Measurements from ENCODE around the gene AARS2. TPM values are rescaled to one million over a fixed set of nuclear protein-coding genes. Genes with fewer than 3 reads are reported as not detected.

The AARS2 gene
- total and polyA plus RNA-seq, 2 of the 4 experiments (the other 2 are of a cell fraction): 9.1 to 10.4 TPM

DNA sequence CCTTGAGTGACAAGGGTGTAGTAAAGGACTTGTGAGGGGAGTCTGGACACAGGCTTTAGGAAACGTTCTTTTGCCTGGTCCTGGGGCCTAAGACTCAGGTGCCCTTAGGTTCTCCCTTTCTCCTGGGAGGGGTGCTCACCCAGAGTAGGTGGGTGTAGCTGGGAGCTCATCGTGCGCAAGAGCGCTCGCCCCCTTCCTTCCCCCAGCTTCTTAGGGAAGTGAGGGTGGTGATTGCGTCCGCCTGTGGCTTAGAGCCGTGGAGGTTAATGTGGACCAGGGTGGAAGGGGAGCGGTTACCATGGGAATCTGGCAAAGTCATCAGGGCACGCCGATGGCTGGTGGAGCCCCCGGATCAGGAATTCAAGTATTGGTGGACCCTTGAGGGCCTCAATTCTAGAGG, 3.3 kb upstream of the AARS2 start:
- H2AK9ac ChIP-seq (replicated peaks; ENCODE audit: low read depth, low read length, poor library complexity): no peak overlapping the region
- H3K9ac ChIP-seq (ENCODE audit: low read depth, low read length): no peak overlapping the region
- ATAC-seq (ENCODE audit: low read depth) (no peak), DNase-seq (no peak)
- no peaks in the 10 kb centered on the region for H4K20me1 ChIP-seq (ENCODE audit: insufficient read depth, low read length)
- H2BK15ac ChIP-seq (ENCODE audit: low read depth, low read length): no peak overlapping the region
- peaks cover 11 to 16% of the 10 kb centered on the region in 2 experiments for H3K79me1 ChIP-seq (ENCODE audit: low read depth in 1 of 2, low read length in 2 of 2)
- no peak overlapping the region for H3K56ac ChIP-seq (ENCODE audit: extremely low read depth, insufficient read depth, low read length)
- no peak overlapping the region for H3K4ac ChIP-seq (ENCODE audit: low read depth, low read length)
- no CpG with 5 or more reads among the region's 12 CpGs for WGBS, 2 experiments (ENCODE audit: extremely low coverage in 2 of 2, insufficient read length in 1 of 2)
- no peak overlapping the region for H2AK5ac ChIP-seq (ENCODE audit: low read depth, low read length)
- no peak overlapping the region for H3K23ac ChIP-seq (ENCODE audit: low read depth, low read length)
- no peaks in the 10 kb centered on the region; the same call in 1 of the 2 replicates for H3K36me3 ChIP-seq (ENCODE audit: control insufficient read depth, insufficient read depth, low read length)
- no peak overlapping the region for H2BK5ac ChIP-seq (ENCODE audit: low read depth, low read length, poor library complexity, severe bottlenecking)
- peaks cover 5% of the 10 kb centered on the region for H3K4me1 ChIP-seq (ENCODE audit: control insufficient read depth, insufficient read depth, low read length)
- H2BK20ac ChIP-seq (ENCODE audit: low read depth, low read length): no peak overlapping the region
- in situ Hi-C loops (cut with MboI; ENCODE audit: low sequenced_read_pairs): no loop called here
- H3K9me1 ChIP-seq (ENCODE audit: insufficient read depth, low read length): peaks cover 7% of the 10 kb centered on the region
- no TSS peak for BruUV-seq (replicated peaks)
- no peak overlapping the region for H4K91ac ChIP-seq (ENCODE audit: insufficient read depth, low read depth, low read length)
- H3K18ac ChIP-seq (ENCODE audit: low read depth, low read length): no peak overlapping the region
- no peak overlapping the region for H3K14ac ChIP-seq (replicated peaks; ENCODE audit: low read depth, low read length)
- H2BK120ac ChIP-seq (ENCODE audit: low read depth, low read length): no peak overlapping the region
- intact Hi-C loops (cut with micrococcal nuclease): no loop called here
- H4K5ac ChIP-seq (ENCODE audit: low read depth, low read length): no peak overlapping the region
- peaks cover 31% of the 10 kb centered on the region for H3K27me3 ChIP-seq (ENCODE audit: control insufficient read depth, insufficient read depth, low read length)
- no peak overlapping the region for H4K8ac ChIP-seq (ENCODE audit: low read depth in 2 of 2, low read length in 2 of 2)
- ChIA-PET CTCF (no interaction called here), POLR2A (ENCODE audit: unreplicated experiment) (no interaction called here)
- H2AFZ ChIP-seq (replicated peaks; ENCODE audit: low read length, poor library complexity): no peak overlapping the region
- no peak overlapping the region for H3K4me2 ChIP-seq (ENCODE audit: low read depth, low read length)
- no peaks in the 10 kb centered on the region for H3K9me3 ChIP-seq (ENCODE audit: control insufficient read depth, insufficient read depth, low read length)
- no peak overlapping the region for H3K27ac ChIP-seq (ENCODE audit: insufficient read depth, low read length)
- dilution Hi-C loops (cut with HindIII; ENCODE audit: low sequenced_read_pairs, unreplicated experiment): no loop called here
- no peak overlapping the region for H3K4me3 ChIP-seq (ENCODE audit: insufficient read depth, low read depth, low read length)
- TF ChIP-seq RCOR1 (IDR thresholded peaks at IDR 0.05; ENCODE audit: insufficient replicate concordance, low read length): no peak
- TF ChIP-seq SMC3 (IDR thresholded peaks at IDR 0.05; ENCODE audit: low read depth, low read length): no peak
- no peak for TF ChIP-seq NFE2L2 (IDR thresholded peaks at IDR 0.05; ENCODE audit: low read depth, low read length)
- no peak for TF ChIP-seq CTCF (conservative IDR thresholded peaks at IDR 0.05; ENCODE audit: low read depth, low read length)
- no peak for TF ChIP-seq CEBPB (IDR thresholded peaks at IDR 0.05; ENCODE audit: low read depth, low read length)
- no peak for TF ChIP-seq CHD1 (IDR thresholded peaks at IDR 0.05; ENCODE audit: low read depth, low read length)
- TF ChIP-seq USF2 (IDR thresholded peaks at IDR 0.05; ENCODE audit: low read depth, low read length): no peak
- TF ChIP-seq POLR2A (IDR thresholded peaks at IDR 0.05; ENCODE audit: low read depth, low read length): no peak
- TF ChIP-seq MAFK (IDR thresholded peaks at IDR 0.05; ENCODE audit: low read depth, low read length): no peak
- TF ChIP-seq, protein P1, sequence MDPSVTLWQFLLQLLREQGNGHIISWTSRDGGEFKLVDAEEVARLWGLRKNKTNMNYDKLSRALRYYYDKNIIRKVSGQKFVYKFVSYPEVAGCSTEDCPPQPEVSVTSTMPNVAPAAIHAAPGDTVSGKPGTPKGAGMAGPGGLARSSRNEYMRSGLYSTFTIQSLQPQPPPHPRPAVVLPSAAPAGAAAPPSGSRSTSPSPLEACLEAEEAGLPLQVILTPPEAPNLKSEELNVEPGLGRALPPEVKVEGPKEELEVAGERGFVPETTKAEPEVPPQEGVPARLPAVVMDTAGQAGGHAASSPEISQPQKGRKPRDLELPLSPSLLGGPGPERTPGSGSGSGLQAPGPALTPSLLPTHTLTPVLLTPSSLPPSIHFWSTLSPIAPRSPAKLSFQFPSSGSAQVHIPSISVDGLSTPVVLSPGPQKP (IDR thresholded peaks at IDR 0.05; ENCODE audit: borderline replicate concordance, low read depth, low read length): no peak
- TF ChIP-seq FOS (IDR thresholded peaks at IDR 0.05; ENCODE audit: low read depth, low read length): no peak
- no peak for TF ChIP-seq MAZ (IDR thresholded peaks at IDR 0.05; ENCODE audit: borderline replicate concordance, low read depth, low read length)
- no peak for TF ChIP-seq RFX5 (IDR thresholded peaks at IDR 0.05; ENCODE audit: low read depth, low read length)
- TF ChIP-seq MXI1 (IDR thresholded peaks at IDR 0.05; ENCODE audit: borderline replicate concordance, low read depth, low read length): no peak
- TF ChIP-seq RAD21 (IDR thresholded peaks at IDR 0.05; ENCODE audit: low read length): no peak
- no peak for TF ChIP-seq BHLHE40 (IDR thresholded peaks at IDR 0.05; ENCODE audit: low read depth, low read length)

All from IMR-90 (cell line).